HepG2 (cell line): ENCODE data around the gene ATF3.

Experiments used
- FOXM1 ChIP-seq: sonication (generic); formaldehyde crosslinking; IDR thresholded peaks from 2 replicates; pipeline ENCODE4 v1.5.0; 2020; ENCODE audit warnings: missing genetic modification reagents
- ZNF598 ChIP-seq: sonication (generic); formaldehyde crosslinking; IDR thresholded peaks from 2 replicates; pipeline ENCODE4 v1.5.1; 2020; ENCODE audit warnings: mild to moderate bottlenecking, missing genetic modification reagents, borderline replicate concordance

DNA sequence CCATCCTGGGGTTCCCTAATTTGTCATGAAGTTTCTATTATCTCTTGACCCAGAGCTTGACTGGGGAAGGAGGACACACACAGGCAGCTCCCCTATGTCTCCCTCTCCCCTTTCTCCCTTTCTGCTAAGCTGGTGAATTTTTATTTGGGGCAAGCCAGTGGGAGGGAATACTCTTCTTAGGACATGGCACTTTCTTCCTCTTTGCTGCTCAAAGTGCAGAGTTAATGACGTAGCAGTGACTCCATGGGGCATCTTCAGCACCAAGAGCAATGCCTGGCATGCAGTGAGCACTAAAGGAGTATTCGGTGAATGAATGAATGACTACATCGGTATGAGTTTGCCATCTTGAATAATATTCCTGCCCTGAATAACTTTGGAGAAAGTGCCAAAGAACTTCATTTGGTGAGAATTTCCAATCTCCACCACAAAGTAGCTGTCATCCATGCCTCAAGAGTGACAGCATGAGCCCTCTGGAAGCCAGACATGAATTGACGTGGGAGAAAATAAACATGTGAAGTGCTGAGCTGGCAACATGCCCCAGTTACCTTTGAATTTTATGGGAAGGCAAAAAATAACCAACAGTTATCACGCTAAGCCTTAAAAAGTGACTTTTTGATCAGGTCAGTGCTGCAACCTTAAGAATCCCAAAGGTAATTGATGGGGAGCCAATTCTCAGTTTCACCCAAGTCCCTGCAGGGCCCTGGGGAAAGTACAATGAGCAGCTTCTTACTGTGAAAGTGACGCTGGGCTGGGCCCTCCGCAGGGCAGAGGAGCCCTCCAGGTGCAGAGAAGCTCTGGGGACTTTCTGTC, 22.1 kb upstream of the ATF3 start:
- TF ChIP-seq ZNF598 (no peak), FOXM1 (CRISPR knock-in tag) (no peak)
